ENCODE results near the gene HTR1E.
"Not testable (repeated sequence)": the region's sequence is repeated elsewhere in the genome, so short reads cannot be mapped to it uniquely, and the experiment has no call there.

Gene HTR1E
- total RNA-seq, result 0 reads per million in 2 donors

- DNase-seq, result no peak
These were observed at the start of gene HTR1E for GRCh38 chr6:86937219-86938079. TSS of gene HTR1E (plus strand) at chr6:86937528. CDS start at chr6:87015335, 77,807 bp downstream.

- DNase-seq, result no peak
These were observed 49.0 kb upstream of the HTR1E start for GRCh38 chr6:86888301-86888700.

- DNase-seq, result not testable (repeated sequence)
These were observed 40.1 kb upstream of the HTR1E start for GRCh38 chr6:86897265-86897664.

- no peak for DNase-seq
These were observed 23.5 kb upstream of the HTR1E start for GRCh38 chr6:86913795-86914194.

- no peak for DNase-seq
These were observed 20.9 kb upstream of the HTR1E start for GRCh38 chr6:86916393-86916792.

- not testable (repeated sequence) for DNase-seq
These were observed 10.2 kb upstream of the HTR1E start for GRCh38 chr6:86927138-86927537.

GRCh38 chr6:86927859-86928258 is 9.5 kb upstream of the HTR1E start:
- not testable (repeated sequence) for DNase-seq

GRCh38 chr6:86934365-86934764 is 3.0 kb upstream of the HTR1E start:
- no peak for DNase-seq

GRCh38 chr6:86936834-86937218 is 502 bp upstream of the HTR1E start:
- no peak for DNase-seq

GRCh38 chr6:86938814-86939213 is 1.5 kb downstream of the HTR1E start:
- DNase-seq, result no peak

GRCh38 chr6:86941461-86941860 is 4.1 kb downstream of the HTR1E start:
- DNase-seq, result no peak

GRCh38 chr6:86942769-86943516 is 5.6 kb downstream of the HTR1E start:
- DNase-seq, result no peak

GRCh38 chr6:86943819-86944407 is 6.6 kb downstream of the HTR1E start:
- no peak for DNase-seq

- DNase-seq, result no peak
These were observed 12.4 kb downstream of the HTR1E start for GRCh38 chr6:86949771-86950170.

GRCh38 chr6:86952991-86953390 is 15.7 kb downstream of the HTR1E start:
- DNase-seq, result no peak

- DNase-seq, result no peak
These were observed 22.3 kb downstream of the HTR1E start for GRCh38 chr6:86959656-86960055.

GRCh38 chr6:86961455-86962200 is 24.3 kb downstream of the HTR1E start:
- no peak for DNase-seq

- no peak for DNase-seq
These were observed 26.0 kb downstream of the HTR1E start for GRCh38 chr6:86963352-86963751.

GRCh38 chr6:86964029-86964579 is 26.8 kb downstream of the HTR1E start:
- no peak for DNase-seq

- no peak for DNase-seq
These were observed 28.9 kb downstream of the HTR1E start for GRCh38 chr6:86966271-86966670.

- DNase-seq, result no peak
These were observed 32.2 kb downstream of the HTR1E start for GRCh38 chr6:86969573-86969972.

- DNase-seq, result no peak
These were observed 35.8 kb downstream of the HTR1E start for GRCh38 chr6:86973088-86973487.
